ENCODE data around the gene SEMA4A.
A peak's percentile ranks its signal among the peaks of the same experiment; 100 is the strongest.

Gene SEMA4A

DNA sequence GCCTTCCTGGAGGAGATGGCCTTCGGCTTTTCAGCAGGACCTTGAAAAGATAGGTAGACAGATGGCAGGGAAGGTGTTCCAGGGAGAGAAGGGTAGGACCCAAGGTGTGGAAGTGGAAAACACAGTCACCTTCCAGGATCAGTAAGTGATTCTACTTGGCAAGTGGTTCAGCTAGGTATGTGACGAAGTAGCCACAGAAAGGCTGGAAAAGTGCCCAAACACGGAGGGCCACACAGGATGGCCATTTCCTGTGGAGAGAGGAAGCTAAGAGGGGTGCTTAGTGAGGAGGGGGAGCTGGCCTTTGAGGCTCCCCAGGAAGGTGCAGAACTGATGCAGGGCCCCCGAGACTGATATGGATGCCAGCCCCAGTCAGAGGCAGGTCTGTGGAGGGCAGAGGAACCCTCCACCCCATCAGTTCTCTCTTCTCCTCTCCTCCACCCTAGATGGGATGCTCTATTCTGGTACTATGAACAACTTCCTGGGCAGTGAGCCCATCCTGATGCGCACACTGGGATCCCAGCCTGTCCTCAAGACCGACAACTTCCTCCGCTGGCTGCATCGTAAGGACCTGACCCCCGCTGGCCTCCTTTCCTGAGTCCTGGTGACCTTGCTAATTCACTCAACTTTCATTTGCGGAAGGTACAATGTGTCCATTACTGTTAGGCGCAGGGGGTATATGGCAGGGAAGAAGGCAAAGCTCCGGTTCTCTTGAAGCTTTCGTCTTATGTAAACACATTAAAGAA is 6.8 kb downstream of the SEMA4A start:
- peak overlapping the region; percentile 85 to 88 for H3K27ac ChIP-seq
- H3K9me3 ChIP-seq, result no peaks in the 10 kb centered on the region
- no peak for TF ChIP-seq CTCF (IDR thresholded peaks at IDR 0.05)
- DNase-seq, result peak in 1 of 2 donors; percentile 54
- H3K36me3 ChIP-seq, result peaks cover 0 to 12% (median 0%) of the 10 kb centered on the region in 3 donors
- no peaks in the 10 kb centered on the region for H3K27me3 ChIP-seq
- H3K4me1 ChIP-seq, result peaks cover 0 to 20% (median 5%) of the 10 kb centered on the region in 4 donors
- intact Hi-C loops (cut with DNase I; ENCODE audit: low total_unique reads), result no loop called here
- H3K4me3 ChIP-seq, result peak overlapping the region; percentile 57 to 66

DNA sequence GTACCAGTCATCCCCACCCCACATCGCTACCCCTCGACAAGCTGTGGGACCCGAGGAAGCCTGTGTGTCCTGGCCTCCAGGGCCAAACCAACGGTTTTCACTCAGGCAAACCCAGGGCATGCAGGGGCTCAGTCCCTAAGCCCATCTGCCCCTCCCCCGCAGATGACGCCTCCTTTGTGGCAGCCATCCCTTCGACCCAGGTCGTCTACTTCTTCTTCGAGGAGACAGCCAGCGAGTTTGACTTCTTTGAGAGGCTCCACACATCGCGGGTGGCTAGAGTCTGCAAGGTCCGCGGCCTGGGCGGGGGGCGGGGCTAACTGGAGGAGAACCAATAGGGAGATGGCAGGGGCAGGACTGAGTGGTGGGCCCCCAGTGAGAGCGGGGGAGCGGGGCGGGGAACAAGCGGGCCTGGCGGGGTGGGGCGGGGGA is 7.4 kb downstream of the SEMA4A start:
- TF ChIP-seq CTCF (IDR thresholded peaks at IDR 0.05), result no peak
- peak overlapping the region; percentile 85 to 88 for H3K27ac ChIP-seq
- no peaks in the 10 kb centered on the region for H3K27me3 ChIP-seq
- peak overlapping the region; percentile 57 to 66 for H3K4me3 ChIP-seq
- H3K9me3 ChIP-seq, result no peaks in the 10 kb centered on the region
- intact Hi-C loops (cut with DNase I; ENCODE audit: low total_unique reads), result no loop called here
- peaks cover 0 to 12% (median 0%) of the 10 kb centered on the region in 3 donors for H3K36me3 ChIP-seq
- DNase-seq, result peak; percentile 95
- peaks cover 0 to 20% (median 5%) of the 10 kb centered on the region in 4 donors for H3K4me1 ChIP-seq

- no peak for TF ChIP-seq CTCF (IDR thresholded peaks at IDR 0.05)
- no peak overlapping the region for H3K4me3 ChIP-seq
- H3K27me3 ChIP-seq, result no peaks in the 10 kb centered on the region
- H3K9me3 ChIP-seq, result no peaks in the 10 kb centered on the region
- DNase-seq, result peak in 1 of 2 donors; percentile 16
- H3K36me3 ChIP-seq, result peaks cover 0 to 12% (median 0%) of the 10 kb centered on the region in 3 donors
- intact Hi-C loops (cut with DNase I; ENCODE audit: low total_unique reads), result no loop called here
- peaks cover 0 to 20% (median 5%) of the 10 kb centered on the region in 4 donors for H3K4me1 ChIP-seq
- H3K27ac ChIP-seq, result peak overlapping the region; percentile 85 to 88
Observed at GRCh38 chr1:156162430-156163037, 9.1 kb downstream of the SEMA4A start.

DNA sequence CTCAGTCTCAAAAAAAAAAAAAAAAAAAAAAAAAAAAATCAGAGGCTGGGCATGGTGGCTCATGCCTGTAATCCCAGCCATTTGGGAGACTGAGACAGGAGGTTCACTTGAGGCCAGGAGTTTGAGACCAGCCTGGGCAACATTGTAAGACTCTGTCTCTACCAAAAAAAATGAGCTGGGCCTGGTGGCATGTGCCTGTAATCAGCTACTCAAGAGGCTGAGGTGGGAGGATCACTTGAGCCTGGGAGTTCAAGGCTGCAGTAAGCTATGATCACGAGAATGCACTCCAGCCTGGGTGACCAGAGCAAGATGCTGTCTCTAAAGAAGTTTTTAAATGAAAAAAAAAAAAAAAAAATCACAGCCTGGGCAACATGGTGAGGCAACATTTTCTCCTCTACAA is 10.3 kb downstream of the SEMA4A start:
- H3K4me3 ChIP-seq, result no peak overlapping the region
- H3K27ac ChIP-seq, result no peak overlapping the region
- intact Hi-C loops (cut with DNase I; ENCODE audit: low total_unique reads), result no loop called here
- no peak for TF ChIP-seq CTCF (IDR thresholded peaks at IDR 0.05)
- DNase-seq, result no peak
- peaks cover 0 to 1% (median 0%) of the 10 kb centered on the region in 3 donors for H3K36me3 ChIP-seq
- no peaks in the 10 kb centered on the region for H3K9me3 ChIP-seq
- peaks cover 0 to 20% (median 5%) of the 10 kb centered on the region in 4 donors for H3K4me1 ChIP-seq
- no peaks in the 10 kb centered on the region for H3K27me3 ChIP-seq

GRCh38 chr1:156164125-156164831 is 10.9 kb downstream of the SEMA4A start:
- no peak for DNase-seq
- intact Hi-C loops (cut with DNase I; ENCODE audit: low total_unique reads), result no loop called here

More at GRCh38 chr1:156164125-156164831, 10.9 kb downstream of the SEMA4A start:
- H3K27me3 ChIP-seq, result no peaks in the 10 kb centered on the region
- H3K9me3 ChIP-seq, result no peaks in the 10 kb centered on the region
- H3K4me3 ChIP-seq, result no peak overlapping the region
- H3K36me3 ChIP-seq, result no peaks in the 10 kb centered on the region
- H3K4me1 ChIP-seq, result peaks cover 0 to 20% (median 5%) of the 10 kb centered on the region in 4 donors
- no peak for TF ChIP-seq CTCF (IDR thresholded peaks at IDR 0.05)
- H3K27ac ChIP-seq, result no peak overlapping the region

All from tibial artery (tissue), 4 donors.